SK-N-SH treated with all-trans-retinoic acid at 6 μM for 48 hours (cell line): ENCODE measurements around the gene SLC1A5.

Experiments
- PATZ1 ChIP-seq: fragments of 250-450 bp; sonication (Bioruptor Pico); IDR thresholded peaks from 2 replicates; pipeline ENCODE4 v1.8.0; 2020; ENCODE audit warnings: mild to moderate bottlenecking, moderate library complexity, borderline replicate concordance
- POU6F1 ChIP-seq: fragments of 250-450 bp; sonication (Bioruptor Pico); IDR thresholded peaks from 2 replicates; pipeline ENCODE4 v1.8.0; 2021; ENCODE audit warnings: low read depth, mild to moderate bottlenecking, moderate library complexity, borderline replicate concordance
- PPARA ChIP-seq: fragments of 250-450 bp; sonication (Bioruptor Pico); IDR thresholded peaks from 2 replicates; pipeline ENCODE4 v1.5.0; 2020; ENCODE audit warnings: mild to moderate bottlenecking, borderline replicate concordance
- SNAI2 ChIP-seq: fragments of 250-450 bp; sonication (Bioruptor Pico); IDR thresholded peaks from 2 replicates; pipeline ENCODE4 v1.5.0; 2020; ENCODE audit warnings: mild to moderate bottlenecking, moderate library complexity
- ZFP3 ChIP-seq: fragments of 250-450 bp; sonication (Bioruptor Pico); IDR thresholded peaks from 2 replicates; pipeline ENCODE4 v1.5.0; 2020; ENCODE audit warnings: mild to moderate bottlenecking, moderate library complexity
- ZNF70 ChIP-seq: fragments of 450-650 bp; formaldehyde crosslinking; IDR thresholded peaks from 2 replicates; pipeline ENCODE4 v1.5.0; 2020; ENCODE audit warnings: mild to moderate bottlenecking, moderate library complexity

GRCh38 chr19:46726971-46727501, 61.4 kb downstream of the SLC1A5 start:
- no peak for TF ChIP-seq SNAI2 (CRISPR knock-in tag)
- TF ChIP-seq PATZ1 (CRISPR knock-in tag): no peak
- no peak for TF ChIP-seq ZNF70 (CRISPR knock-in tag)
- no peak for TF ChIP-seq ZFP3 (CRISPR knock-in tag)
- no peak for TF ChIP-seq POU6F1 (CRISPR knock-in tag)
- TF ChIP-seq PPARA (CRISPR knock-in tag): no peak
